Measurements from ENCODE around the gene CPA3. TPM values are rescaled to one million over a fixed set of nuclear protein-coding genes. Genes with fewer than 3 reads are reported as not detected.

The CPA3 gene
- total RNA-seq, 1 donor = not detected

GRCh38 chr3:148845756-148846395, 19.2 kb upstream of the CPA3 start:
- no peak overlapping the region for H3K4me3 ChIP-seq (ENCODE audit: low read depth, low read length)
- TF ChIP-seq, protein P1, sequence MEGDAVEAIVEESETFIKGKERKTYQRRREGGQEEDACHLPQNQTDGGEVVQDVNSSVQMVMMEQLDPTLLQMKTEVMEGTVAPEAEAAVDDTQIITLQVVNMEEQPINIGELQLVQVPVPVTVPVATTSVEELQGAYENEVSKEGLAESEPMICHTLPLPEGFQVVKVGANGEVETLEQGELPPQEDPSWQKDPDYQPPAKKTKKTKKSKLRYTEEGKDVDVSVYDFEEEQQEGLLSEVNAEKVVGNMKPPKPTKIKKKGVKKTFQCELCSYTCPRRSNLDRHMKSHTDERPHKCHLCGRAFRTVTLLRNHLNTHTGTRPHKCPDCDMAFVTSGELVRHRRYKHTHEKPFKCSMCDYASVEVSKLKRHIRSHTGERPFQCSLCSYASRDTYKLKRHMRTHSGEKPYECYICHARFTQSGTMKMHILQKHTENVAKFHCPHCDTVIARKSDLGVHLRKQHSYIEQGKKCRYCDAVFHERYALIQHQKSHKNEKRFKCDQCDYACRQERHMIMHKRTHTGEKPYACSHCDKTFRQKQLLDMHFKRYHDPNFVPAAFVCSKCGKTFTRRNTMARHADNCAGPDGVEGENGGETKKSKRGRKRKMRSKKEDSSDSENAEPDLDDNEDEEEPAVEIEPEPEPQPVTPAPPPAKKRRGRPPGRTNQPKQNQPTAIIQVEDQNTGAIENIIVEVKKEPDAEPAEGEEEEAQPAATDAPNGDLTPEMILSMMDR (IDR thresholded peaks at IDR 0.05; ENCODE audit: insufficient read depth, low read depth, low read length) = no peak
- DNase-seq (ENCODE audit: low read depth) = no peak

- no peak for DNase-seq (ENCODE audit: low read depth)
- TF ChIP-seq, protein P1 (IDR thresholded peaks at IDR 0.05; ENCODE audit: insufficient read depth, low read depth, low read length) = no peak
- no peak overlapping the region for H3K4me3 ChIP-seq (ENCODE audit: low read depth, low read length)
Observed at GRCh38 chr3:148847351-148847750, 17.7 kb upstream of the CPA3 start.

GRCh38 chr3:148848410-148848809, 16.7 kb upstream of the CPA3 start:
- TF ChIP-seq, protein P1 (IDR thresholded peaks at IDR 0.05; ENCODE audit: insufficient read depth, low read depth, low read length) = no peak
- DNase-seq (ENCODE audit: low read depth) = no peak
- no peak overlapping the region for H3K4me3 ChIP-seq (ENCODE audit: low read depth, low read length)

DNA sequence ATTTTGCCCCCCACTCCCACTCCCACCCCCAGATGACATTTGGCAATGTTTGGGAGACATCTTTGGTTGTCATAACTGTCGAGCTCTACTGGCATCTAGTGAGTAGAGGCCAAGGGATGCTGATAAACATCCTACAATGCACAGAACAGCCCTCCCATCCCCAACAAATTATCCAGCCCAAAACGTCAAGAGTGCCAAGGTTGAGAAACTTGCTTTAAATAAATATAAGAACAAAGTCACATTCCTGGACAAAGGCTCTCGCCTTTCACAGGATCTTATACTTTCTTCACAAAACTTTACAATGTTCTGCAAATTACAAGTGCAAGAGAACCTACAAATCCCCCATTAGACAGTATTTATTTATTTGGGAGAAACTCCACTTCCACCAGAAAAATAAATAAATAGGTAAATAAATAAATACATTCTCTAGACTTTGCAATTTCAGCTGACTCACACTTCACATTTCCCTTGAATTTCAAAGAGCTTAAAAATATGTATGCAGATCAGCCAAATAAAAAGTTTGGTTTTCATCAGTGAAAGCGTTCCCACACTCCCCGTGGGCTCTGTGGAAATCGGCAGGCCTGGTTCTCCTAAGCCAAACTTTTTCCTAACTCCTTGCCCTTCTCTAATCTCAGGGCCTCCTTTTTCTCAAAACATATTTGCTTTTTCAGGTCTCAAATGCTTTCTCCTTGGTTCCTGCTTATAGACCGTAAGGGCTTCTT, 12.7 kb upstream of the CPA3 start:
- DNase-seq (ENCODE audit: low read depth) = no peak
- H3K4me3 ChIP-seq (ENCODE audit: low read depth, low read length) = no peak overlapping the region
- TF ChIP-seq, protein P1 (IDR thresholded peaks at IDR 0.05; ENCODE audit: insufficient read depth, low read depth, low read length) = no peak

DNA sequence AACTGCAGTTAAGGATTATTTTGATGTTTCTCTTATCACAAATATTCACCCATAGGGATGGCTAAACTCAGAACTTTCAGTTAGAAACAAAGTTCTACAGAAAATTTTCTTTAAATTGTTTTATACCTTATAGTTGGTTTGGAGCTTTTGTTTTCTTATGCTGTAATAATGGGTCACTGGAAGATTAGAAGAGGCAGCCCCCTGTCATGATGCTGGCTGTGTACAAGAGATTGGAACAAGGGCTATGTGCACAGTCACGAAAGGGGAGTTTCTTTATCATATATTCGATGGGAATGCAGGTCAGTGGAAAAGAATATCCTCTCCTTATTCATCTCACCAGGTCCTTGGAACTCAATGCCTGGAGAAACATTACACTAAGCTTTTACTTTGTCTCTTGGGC, 12.0 kb upstream of the CPA3 start:
- no peak for DNase-seq (ENCODE audit: low read depth)
- TF ChIP-seq, protein P1 (IDR thresholded peaks at IDR 0.05; ENCODE audit: insufficient read depth, low read depth, low read length) = no peak
- H3K4me3 ChIP-seq (ENCODE audit: low read depth, low read length) = no peak overlapping the region

- TF ChIP-seq, protein P1 (IDR thresholded peaks at IDR 0.05; ENCODE audit: insufficient read depth, low read depth, low read length) = no peak
- DNase-seq (ENCODE audit: low read depth) = no peak
- H3K4me3 ChIP-seq (ENCODE audit: low read depth, low read length) = no peak overlapping the region
Observed at GRCh38 chr3:148854061-148854460, 11.0 kb upstream of the CPA3 start.

Data from fibroblast of villous mesenchyme (primary cell).